Activated gamma-delta T cell (primary cell): Measurements from ENCODE around the gene GLB1L.
"Not testable (repeated sequence)": the region's sequence is repeated elsewhere in the genome, so short reads cannot be mapped to it uniquely, and the experiment has no call there.

Experiments used
- DNase-seq: peaks from one replicate; lab custom pipeline; 2025; lab: John Stamatoyannopoulos, UW
- total RNA-seq, 2 donors: gene quantifications; one replicate each; lab custom pipeline; 2026; lab: John Stamatoyannopoulos, UW

Gene GLB1L
- total RNA-seq, result 2.0 reads per million in 2 donors

- peak; percentile 77 for DNase-seq
Observed at GRCh38 chr2:219245148-219245898, at the start of gene GLB1L, which contains the start of gene STK16. Gene GLB1L, minus strand, starts transcription at chr2:219245444. Its CDS starts 1,871 bp downstream, at chr2:219243573. Gene STK16, plus strand, starts transcription at chr2:219245479. Its CDS starts 521 bp downstream, at chr2:219246000.

- peak; percentile 76 for DNase-seq
Observed at GRCh38 chr2:219294356-219295351, 49.4 kb upstream of the GLB1L start.

GRCh38 chr2:219293736-219294231, 48.5 kb upstream of the GLB1L start:
- DNase-seq, result no peak

GRCh38 chr2:219292616-219293015, 47.4 kb upstream of the GLB1L start:
- no peak for DNase-seq

- DNase-seq, result no peak
Observed at GRCh38 chr2:219291910-219292490, 46.8 kb upstream of the GLB1L start.

GRCh38 chr2:219291394-219291793, 46.1 kb upstream of the GLB1L start:
- no peak for DNase-seq

GRCh38 chr2:219290381-219291171, 45.3 kb upstream of the GLB1L start:
- DNase-seq, result no peak

- no peak for DNase-seq
Observed at GRCh38 chr2:219289537-219290361, 44.5 kb upstream of the GLB1L start.

GRCh38 chr2:219289195-219289536, 43.9 kb upstream of the GLB1L start:
- DNase-seq, result no peak

GRCh38 chr2:219287580-219288265, 42.5 kb upstream of the GLB1L start:
- DNase-seq, result no peak

- not testable (repeated sequence) for DNase-seq
Observed at GRCh38 chr2:219287116-219287440, 41.8 kb upstream of the GLB1L start.

- DNase-seq, result no peak
Observed at GRCh38 chr2:219286436-219287115, 41.3 kb upstream of the GLB1L start.

- no peak for DNase-seq
Observed at GRCh38 chr2:219285894-219286425, 40.7 kb upstream of the GLB1L start.

GRCh38 chr2:219285373-219285735, 40.1 kb upstream of the GLB1L start:
- no peak for DNase-seq

GRCh38 chr2:219284501-219285372, 39.5 kb upstream of the GLB1L start:
- DNase-seq, result no peak

GRCh38 chr2:219282943-219283581, 37.8 kb upstream of the GLB1L start:
- DNase-seq, result no peak

- DNase-seq, result no peak
Observed at GRCh38 chr2:219282375-219282774, 37.1 kb upstream of the GLB1L start.

GRCh38 chr2:219281588-219281987, 36.3 kb upstream of the GLB1L start:
- no peak for DNase-seq
